Measurements from ENCODE around the gene ABCE1.

DNA sequence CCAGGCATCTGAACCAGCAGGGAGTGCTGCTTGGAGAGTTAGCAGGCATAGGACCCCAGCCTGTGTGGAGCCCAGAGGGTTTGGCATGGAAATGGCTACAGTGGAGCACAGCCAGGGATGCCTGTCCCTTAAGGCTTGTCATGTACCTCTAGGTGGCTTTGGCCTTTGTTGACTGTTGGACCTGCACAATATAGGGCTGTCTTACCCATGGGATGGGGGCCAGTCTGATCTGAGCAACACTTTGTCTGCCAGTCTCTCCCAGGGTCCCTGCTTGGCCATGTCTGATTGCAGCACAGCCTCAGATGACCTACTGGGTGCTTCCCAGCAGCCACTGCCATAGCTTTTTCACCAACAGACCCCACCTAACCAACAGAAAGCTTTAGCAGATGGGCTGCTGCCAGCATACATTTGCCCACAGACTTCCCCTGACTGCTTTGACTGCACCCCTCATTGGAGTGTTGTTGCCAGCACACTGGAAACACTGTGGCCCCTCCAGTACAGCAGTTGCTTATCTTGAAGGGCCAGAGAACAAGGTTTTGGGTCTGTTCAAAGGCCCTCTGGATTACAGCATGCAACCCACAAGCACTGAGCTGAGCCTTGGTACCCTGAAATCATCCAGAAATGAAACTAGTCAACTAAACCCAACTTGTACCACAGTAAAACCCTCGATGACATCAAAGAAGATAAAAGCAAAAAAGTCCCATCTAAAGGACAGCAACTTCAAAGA, 22.2 kb upstream of the ABCE1 start:
- TF ChIP-seq CTCF (IDR thresholded peaks at IDR 0.05; ENCODE audit: control extremely low read depth in 1 of 3, insufficient read depth in 1 of 3, low read depth in 1 of 3, low read length in 3 of 3) (no peak), TAF7 (optimal IDR thresholded peaks at IDR 0.05; ENCODE audit: borderline replicate concordance, low read depth, low read length) (no peak), RFX5 (IDR thresholded peaks at IDR 0.05; ENCODE audit: borderline replicate concordance, low read depth, low read length) (no peak), BACH1 (IDR thresholded peaks at IDR 0.05; ENCODE audit: low read length) (no peak), CBX5 (IDR thresholded peaks at IDR 0.05; ENCODE audit: low read depth, low read length) (no peak), HDAC2 (IDR thresholded peaks at IDR 0.05; ENCODE audit: borderline replicate concordance in 1 of 2, low read depth in 2 of 2, low read length in 2 of 2) (no peak), POLR2A (IDR thresholded peaks at IDR 0.05; ENCODE audit: control extremely low read depth in 1 of 2, low read depth in 2 of 2, low read length in 2 of 2) (no peak), CHD2 (IDR thresholded peaks at IDR 0.05; ENCODE audit: low read length) (no peak), YY1 (IDR thresholded peaks at IDR 0.05; ENCODE audit: low read depth, low read length) (no peak), ZNF274 (IDR thresholded peaks at IDR 0.05; ENCODE audit: borderline replicate concordance, extremely low read depth, low read length) (no peak)
- TF ChIP-seq, protein P1, sequence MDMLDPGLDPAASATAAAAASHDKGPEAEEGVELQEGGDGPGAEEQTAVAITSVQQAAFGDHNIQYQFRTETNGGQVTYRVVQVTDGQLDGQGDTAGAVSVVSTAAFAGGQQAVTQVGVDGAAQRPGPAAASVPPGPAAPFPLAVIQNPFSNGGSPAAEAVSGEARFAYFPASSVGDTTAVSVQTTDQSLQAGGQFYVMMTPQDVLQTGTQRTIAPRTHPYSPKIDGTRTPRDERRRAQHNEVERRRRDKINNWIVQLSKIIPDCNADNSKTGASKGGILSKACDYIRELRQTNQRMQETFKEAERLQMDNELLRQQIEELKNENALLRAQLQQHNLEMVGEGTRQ (IDR thresholded peaks at IDR 0.05; ENCODE audit: low read length), result no peak
